ACC112 (cell line): Measurements from ENCODE around the gene PSMC3.

Experiments used
- H2AFZ ChIP-seq: fragments of 200-600 bp; sonication (generic); one replicate; pipeline ENCODE4 v1.6.0; 2017; ENCODE audit warnings: antibody characterized with exemption, low read length; ENCODE audit not compliant: unreplicated experiment
- H3K27ac ChIP-seq: fragments of 200-600 bp; sonication (generic); 2 replicates; pipeline ENCODE4 v1.5.1; 2014; ENCODE audit warnings: low read depth, mild to moderate bottlenecking, antibody characterized with exemption, low read length, moderate library complexity
- H3K27me3 ChIP-seq: fragments of 200-600 bp; sonication (generic); 2 replicates; pipeline ENCODE4 v1.6.1; 2014; ENCODE audit warnings: mild to moderate bottlenecking, antibody characterized with exemption, low read length, moderate library complexity, mixed read lengths; ENCODE audit not compliant: insufficient read depth
- H3K36me3 ChIP-seq: fragments of 200-600 bp; sonication (generic); 2 replicates; pipeline ENCODE4 v1.6.1; 2016; ENCODE audit warnings: mild to moderate bottlenecking, antibody characterized with exemption, low read length, moderate library complexity, mixed read lengths; ENCODE audit not compliant: insufficient read depth
- H3K4me1 ChIP-seq: fragments of 200-600 bp; sonication (generic); one replicate; pipeline ENCODE4 v1.6.1; 2016; ENCODE audit warnings: low read length, mixed read lengths; ENCODE audit not compliant: insufficient read depth, unreplicated experiment, control insufficient read depth
- H3K4me3 ChIP-seq: fragments of 200-600 bp; sonication (generic); 2 replicates; pipeline ENCODE4 v1.5.1; 2014; ENCODE audit warnings: mild to moderate bottlenecking, low read depth, low read length
- H3K79me2 ChIP-seq: fragments of 200-600 bp; sonication (generic); one replicate; pipeline ENCODE4 v1.6.0; 2016; ENCODE audit warnings: low read length; ENCODE audit not compliant: control insufficient read depth, unreplicated experiment, insufficient read depth

PSMC3 gene

DNA sequence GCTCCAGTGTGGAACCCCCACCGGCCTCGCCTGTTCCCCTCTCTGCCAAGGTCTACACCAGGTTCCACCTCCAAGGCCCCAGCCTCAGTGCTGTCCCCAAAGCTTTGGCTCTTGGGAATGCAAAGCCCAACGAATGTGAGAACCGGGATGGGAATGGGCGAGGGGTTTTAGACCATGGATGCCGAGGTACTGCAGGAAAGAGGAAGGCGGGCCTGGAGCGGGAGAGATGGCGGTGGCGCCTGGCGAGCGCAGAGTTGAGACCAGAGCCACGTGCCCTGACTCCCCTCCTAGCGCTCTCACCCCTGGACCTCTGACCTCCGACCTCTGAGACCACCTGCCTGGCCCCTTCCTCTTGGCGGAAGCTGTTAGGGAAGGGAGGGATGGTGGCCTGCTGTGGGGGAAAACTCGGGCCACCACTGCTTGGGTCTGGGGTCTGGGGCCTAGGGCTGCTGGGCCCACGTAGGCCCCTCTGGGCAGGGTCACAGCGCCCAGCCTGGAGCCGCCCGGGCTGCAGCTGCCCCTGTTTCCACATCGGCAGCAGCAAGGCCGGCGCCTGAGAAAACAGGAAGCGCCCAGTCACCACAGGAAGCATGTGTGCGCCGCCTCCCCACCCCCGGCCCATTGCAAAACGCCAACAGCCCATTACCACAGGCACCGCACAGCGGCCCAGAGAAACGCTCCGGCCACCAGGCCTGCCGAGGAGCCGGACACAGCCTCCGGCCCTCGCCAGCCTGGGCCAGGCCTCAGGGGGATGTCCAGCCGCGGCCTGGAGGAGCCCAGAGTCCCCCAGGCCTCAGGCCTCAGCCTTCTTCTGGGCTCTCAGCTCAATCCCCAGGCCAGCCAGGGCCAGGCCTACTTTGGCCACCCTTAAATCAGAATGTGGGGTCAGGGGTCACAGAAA is 31.7 kb downstream of the PSMC3 start:
- Histone ChIP-seq H3K4me3 (no peak overlapping the region), H2AFZ (no peak overlapping the region), H3K27ac (no peak overlapping the region)

DNA sequence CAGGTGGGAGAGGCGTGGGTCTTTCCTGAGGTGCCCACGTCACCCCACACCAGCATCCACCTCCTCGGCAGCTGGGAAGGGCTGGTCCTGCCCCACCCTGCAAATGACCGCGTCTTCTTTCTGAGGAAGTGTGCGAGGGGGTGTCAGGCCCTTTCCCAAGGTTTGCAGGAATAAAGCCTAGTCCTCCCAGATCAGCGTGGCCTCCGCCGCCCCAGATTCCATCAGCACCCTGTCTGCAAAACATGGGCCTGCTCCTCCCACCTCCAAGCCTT is 32.3 kb downstream of the PSMC3 start:
- Histone ChIP-seq H3K27ac (no peak overlapping the region), H3K27me3 (no peaks in the 10 kb centered on the region), H3K36me3 (no peaks in the 10 kb centered on the region), H3K4me3 (no peak overlapping the region), H3K4me1 (peaks cover 15% of the 10 kb centered on the region), H2AFZ (no peak overlapping the region), H3K79me2 (no peaks in the 10 kb centered on the region)

More for the DNA sequence above, 31.7 kb downstream of the PSMC3 start:
- Histone ChIP-seq H3K36me3 (no peaks in the 10 kb centered on the region), H3K79me2 (no peaks in the 10 kb centered on the region), H3K4me1 (peaks cover 15% of the 10 kb centered on the region), H3K27me3 (no peaks in the 10 kb centered on the region)

DNA sequence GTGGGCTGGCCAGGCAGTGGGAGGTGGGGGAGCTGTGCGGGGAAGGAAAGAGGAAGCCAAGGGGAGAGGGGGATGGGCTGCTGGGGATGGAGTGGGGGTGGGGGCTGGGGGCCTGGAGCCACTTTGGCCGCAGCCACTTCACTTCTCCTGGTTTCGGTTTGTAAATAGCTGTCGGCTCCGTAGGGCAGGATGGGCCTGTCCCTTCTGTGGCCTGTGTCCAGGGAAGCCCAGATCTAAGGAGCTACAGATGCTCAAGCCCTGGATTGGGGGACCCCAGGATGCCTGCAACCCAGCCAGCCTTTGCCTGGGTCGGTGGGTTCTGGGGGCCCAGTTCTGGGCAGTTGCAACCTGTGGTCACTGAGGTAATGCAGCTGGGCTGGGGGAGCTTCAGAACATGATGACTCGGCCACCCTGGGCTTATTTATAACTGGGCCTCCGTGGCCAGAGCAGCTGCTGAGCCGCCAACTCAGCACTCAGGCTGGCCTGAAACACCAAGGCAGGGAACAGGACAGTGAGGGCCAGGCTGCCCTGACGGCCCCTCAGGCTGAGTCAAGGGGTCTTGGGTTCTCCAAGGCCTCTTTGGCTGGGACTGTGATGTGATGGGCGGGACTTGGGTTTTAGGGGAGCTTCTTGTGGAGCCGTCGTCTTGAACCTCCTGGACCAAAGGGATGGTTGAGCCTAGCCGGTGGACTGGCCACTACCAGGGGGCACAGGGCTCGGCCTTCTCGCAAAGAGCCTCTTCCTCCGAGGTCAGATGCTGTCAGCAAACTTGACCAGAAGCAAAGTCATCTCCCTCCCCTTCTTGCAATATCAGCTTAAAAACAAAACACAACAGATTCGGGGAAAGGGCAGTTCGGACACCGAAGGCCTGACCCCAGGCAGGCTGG is 32.8 kb downstream of the PSMC3 start:
- Histone ChIP-seq H3K79me2 (no peaks in the 10 kb centered on the region), H3K4me3 (no peak overlapping the region), H3K27me3 (no peaks in the 10 kb centered on the region), H3K4me1 (peaks cover 15% of the 10 kb centered on the region), H3K36me3 (no peaks in the 10 kb centered on the region), H3K27ac (no peak overlapping the region), H2AFZ (peak overlapping the region; percentile 70)

DNA sequence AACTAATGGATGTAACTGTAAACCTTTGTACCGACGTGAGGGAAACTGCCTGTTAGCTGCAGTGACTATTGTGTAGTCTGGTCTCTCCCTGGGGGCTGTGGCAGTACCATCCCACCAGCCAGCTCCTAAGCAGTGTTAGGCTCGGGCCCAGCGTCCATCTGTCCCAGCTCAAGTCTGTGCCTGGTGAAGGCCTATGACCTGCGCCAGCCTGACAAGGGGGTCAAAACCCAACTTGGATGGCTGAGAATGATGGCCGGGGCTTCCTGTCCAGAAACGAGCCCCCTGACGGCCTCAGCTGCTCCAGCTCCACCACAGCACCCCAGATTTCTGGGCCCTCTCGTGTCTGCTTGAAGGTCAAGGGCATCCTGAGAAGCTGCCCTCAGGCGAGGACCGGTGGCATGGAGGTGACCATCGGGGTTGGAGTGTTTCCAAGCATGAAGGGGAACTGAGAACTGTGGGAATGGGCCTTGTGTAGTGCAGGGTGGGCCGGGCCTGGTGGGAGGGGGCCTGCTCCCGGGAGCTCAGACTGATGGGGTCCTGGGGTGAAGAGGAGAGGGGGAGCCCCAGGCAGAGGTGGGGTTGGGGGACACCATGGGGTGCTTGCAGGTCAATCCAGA is 33.6 kb downstream of the PSMC3 start:
- Histone ChIP-seq H3K36me3 (no peaks in the 10 kb centered on the region), H2AFZ (no peak overlapping the region), H3K4me1 (peaks cover 15% of the 10 kb centered on the region), H3K27ac (no peak overlapping the region), H3K4me3 (no peak overlapping the region), H3K27me3 (no peaks in the 10 kb centered on the region), H3K79me2 (no peaks in the 10 kb centered on the region)

DNA sequence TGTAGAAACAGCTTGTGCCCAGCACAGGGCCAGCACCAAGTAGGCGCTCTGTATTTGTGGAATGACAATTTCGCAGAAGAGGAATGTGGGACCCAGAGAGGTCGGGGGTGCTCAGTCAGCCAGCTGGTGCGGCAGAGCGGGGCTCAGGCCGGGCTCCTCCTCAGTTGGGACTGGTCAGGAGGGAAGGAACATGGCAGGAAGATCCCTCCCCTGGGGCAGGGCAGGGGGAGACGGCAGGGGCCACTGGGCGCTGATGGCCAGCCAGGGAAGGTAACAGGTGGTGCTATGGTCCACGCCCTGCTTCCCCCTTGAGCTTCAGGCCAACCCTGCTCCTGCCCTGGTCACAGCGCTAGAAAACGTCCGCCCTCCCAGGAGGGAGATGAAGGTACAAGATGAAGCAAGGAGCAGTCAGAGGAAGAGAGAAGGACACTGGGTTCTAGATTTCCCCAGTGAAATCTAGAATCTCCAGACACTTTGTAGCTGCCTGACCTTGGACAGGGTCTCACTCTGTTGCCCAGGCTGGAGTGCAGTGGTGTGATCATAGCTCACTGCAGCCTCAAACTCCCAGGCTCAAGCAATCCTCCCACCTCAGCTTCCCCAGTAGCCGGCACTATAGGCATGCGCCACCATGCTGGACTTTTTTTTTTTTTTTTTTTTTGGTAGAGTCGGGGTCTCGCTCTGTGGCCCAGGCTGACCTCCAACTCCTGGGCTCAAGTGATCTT is 34.4 kb downstream of the PSMC3 start:
- Histone ChIP-seq H3K36me3 (no peaks in the 10 kb centered on the region), H3K4me1 (peaks cover 15% of the 10 kb centered on the region), H2AFZ (no peak overlapping the region), H3K27ac (no peak overlapping the region), H3K27me3 (no peaks in the 10 kb centered on the region), H3K79me2 (no peaks in the 10 kb centered on the region), H3K4me3 (no peak overlapping the region)

DNA sequence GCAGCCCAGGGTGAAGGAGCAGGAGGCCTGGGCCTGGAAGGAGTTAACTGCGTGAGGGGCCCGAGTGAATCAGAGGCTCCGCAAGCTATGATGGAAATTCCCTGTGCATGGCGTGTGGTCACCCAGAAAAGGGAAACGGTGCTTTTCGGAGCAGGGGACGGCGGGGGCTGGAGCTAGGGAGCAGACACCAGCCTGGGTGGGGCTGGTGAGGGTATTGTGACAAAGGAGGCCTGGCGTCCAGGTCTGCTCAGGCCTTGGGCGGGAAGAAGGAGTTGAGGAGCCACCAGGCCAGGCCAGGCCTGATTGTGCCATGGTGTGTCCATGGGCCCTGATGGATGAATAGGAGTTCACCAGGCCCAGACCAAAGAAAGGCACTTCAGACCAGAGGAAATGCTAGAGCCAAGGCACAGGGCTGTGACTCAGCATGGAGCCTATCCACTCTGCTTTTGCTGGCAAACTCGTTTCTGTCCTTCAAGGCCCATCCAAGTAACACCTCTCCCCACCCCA is 35.1 kb downstream of the PSMC3 start:
- peaks cover 15% of the 10 kb centered on the region for H3K4me1 ChIP-seq
- H3K27me3 ChIP-seq: no peaks in the 10 kb centered on the region
- no peak overlapping the region for H3K4me3 ChIP-seq
- no peaks in the 10 kb centered on the region for H3K79me2 ChIP-seq
- H3K27ac ChIP-seq: no peak overlapping the region
- H3K36me3 ChIP-seq: no peaks in the 10 kb centered on the region
- H2AFZ ChIP-seq: no peak overlapping the region

DNA sequence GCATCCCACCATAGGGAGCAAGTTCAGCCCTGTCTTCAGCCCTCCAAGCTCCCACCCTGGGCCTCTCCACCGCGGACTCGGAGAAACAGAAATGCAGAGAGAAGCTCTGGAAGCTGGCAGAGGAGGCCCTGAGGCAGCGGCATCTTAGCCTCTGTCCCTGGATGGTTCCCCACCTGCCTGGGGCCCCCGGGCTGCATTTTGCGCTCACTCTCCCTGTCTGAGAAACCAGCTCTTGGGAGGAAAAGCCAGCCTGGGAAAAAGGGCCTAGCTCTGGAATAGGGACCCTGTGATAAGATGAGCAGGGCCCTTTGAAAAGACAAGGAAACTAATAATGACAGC is 35.8 kb downstream of the PSMC3 start:
- Histone ChIP-seq H3K4me3 (no peak overlapping the region), H2AFZ (no peak overlapping the region), H3K36me3 (no peaks in the 10 kb centered on the region), H3K4me1 (peaks cover 15% of the 10 kb centered on the region), H3K79me2 (no peaks in the 10 kb centered on the region), H3K27ac (no peak overlapping the region), H3K27me3 (no peaks in the 10 kb centered on the region)

DNA sequence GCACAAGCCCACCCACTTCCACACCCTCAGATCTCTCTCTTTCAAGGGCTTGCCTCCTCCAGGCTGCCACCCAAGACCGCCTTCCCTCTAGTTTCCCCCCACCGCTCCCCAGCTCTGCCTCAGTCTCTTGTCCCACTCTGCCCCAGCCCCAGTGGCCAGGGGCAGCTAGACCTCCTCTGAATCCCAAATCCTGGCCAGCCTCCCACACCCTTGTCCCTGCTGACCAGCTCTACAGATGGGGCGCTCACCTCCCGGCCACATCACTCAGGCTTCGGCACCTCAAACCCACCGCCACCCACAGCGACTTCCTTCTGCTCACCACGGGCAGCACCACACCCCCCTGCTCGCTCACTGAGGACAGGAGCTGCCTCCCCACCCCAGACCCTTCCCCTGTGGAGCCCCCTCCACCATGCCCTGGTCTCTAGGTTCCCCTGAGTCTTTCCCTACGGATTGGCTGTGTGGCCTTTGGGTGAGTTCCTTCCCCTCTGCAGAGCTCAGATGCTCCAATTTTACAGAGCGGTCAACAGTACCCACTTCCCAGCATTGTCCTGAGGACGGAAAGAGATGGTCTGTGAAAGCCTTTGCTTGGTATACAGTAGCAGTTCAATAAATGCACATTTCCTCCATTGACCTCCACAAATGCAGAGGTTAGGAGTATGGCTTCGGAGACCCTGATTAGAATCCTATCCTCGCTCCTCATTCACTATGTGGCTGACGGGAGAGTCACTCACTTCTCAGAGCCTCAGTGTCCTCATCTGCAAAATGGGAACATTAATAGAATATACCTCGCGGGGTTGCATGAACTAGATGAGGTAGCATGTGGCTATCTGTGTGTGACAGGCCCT is 36.4 kb downstream of the PSMC3 start:
- Histone ChIP-seq H3K79me2 (no peaks in the 10 kb centered on the region), H2AFZ (no peak overlapping the region), H3K4me1 (peaks cover 15% of the 10 kb centered on the region), H3K4me3 (no peak overlapping the region), H3K36me3 (no peaks in the 10 kb centered on the region), H3K27me3 (no peaks in the 10 kb centered on the region), H3K27ac (no peak overlapping the region)

DNA sequence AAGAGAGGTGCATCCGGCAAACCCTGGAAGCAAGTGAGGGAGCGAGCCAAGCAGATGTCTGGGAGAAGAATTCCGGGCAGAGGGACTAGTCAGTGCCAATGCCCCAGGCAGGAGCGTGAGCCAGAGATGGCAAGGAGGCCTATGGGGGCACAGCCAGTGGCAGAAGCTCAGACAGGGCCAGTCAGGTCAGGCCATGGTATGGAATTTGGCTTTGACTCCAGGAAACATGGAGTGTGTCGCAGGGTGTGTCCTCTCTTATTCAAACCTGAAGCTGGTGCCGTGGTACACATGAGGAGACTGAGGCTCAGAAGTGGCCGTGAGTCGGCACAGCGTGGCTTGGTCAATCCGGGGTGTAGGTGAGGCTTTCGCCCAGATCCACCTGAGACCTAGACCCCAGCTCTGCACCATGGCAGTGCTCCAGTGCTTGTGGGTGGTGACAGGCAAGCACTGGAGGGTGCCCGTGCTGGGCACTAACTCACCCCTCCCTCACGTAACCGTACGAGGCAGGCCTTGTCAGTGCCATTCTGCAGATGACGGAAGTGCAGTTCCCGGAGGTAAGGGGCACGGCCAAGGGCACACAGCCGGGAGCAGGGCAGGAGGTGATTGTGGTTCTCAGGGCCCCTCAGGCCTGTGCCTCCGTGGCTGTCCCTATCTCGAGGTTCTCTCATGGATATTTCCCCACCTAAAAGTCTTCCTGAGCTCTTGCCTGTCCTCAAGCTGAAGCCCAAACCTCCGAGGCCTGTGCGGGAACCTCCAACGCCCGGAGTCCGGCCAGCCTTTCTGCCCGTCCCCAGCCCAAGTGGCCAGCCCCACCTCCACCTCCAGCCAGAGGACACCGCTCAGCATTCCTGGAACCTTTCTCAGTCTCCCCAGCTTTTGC is 37.3 kb downstream of the PSMC3 start:
- H3K36me3 ChIP-seq: no peaks in the 10 kb centered on the region
- H3K79me2 ChIP-seq: no peaks in the 10 kb centered on the region
- H3K27ac ChIP-seq: no peak overlapping the region
- H3K4me1 ChIP-seq: peaks cover 9% of the 10 kb centered on the region
- H3K27me3 ChIP-seq: no peaks in the 10 kb centered on the region
- H2AFZ ChIP-seq: no peak overlapping the region
- H3K4me3 ChIP-seq: no peak overlapping the region
